ENCODE measurements around the gene GATA3. TPM values are rescaled to one million over a fixed set of nuclear protein-coding genes. Genes with fewer than 3 reads are reported as not detected.

Gene GATA3
- 1 to 10 TPM in 1 of 2 donors, under 1 TPM in 1; 0.31 to 1.9 TPM for total RNA-seq
- polyA plus RNA-seq (ENCODE audit: insufficient read depth, low read depth, low replicate concordance) = 0.50 TPM
- long read RNA-seq, donor 1, partial matches to known transcripts = 0 of 1 reads
- long read RNA-seq, donor 1, other reads (novel, unspliced or antisense) = 0 of 1 reads
- long read RNA-seq, donor 2 = 0 reads

DNA sequence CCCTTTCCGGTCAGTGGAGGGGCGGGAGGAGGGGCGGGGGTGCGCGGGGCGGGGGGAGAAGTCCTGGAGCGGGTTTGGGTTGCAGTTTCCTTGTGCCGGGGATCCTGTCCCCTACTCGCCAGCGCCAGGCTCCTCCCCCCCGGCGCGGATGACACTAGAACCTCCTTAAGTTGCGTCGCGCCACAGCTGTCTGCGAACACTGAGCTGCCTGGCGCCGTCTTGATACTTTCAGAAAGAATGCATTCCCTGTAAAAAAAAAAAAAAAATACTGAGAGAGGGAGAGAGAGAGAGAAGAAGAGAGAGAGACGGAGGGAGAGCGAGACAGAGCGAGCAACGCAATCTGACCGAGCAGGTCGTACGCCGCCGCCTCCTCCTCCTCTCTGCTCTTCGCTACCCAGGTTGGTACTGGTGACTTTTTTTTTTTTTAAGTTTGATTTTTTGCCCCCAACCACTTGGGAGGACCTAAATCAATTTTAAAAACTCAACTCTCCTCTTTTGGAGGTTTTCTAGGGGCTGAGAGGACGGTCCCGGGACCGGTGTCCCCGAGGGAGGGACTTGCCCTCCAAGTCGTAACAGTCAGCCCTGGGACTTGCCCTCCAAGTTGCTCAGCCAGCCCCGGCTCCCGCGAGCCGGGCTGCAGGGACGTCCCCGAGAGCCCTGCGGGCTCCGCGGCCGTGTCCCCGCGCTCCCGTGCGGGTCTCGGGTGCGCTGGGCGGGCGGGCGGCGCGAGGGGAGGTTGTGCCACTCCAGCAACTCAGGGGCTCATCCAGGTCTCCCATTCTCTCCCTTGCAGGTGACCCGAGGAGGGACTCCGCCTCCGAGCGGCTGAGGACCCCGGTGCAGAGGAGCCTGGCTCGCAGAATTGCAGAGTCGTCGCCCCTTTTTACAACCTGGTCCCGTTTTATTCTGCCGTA is at the start of gene GATA3:
TSS of gene GATA3 (plus strand) at position 195 of the 914 bp plus-strand sequence. CDS start 968 bp downstream, outside the sequence.
- Histone ChIP-seq H3K36me3 (ENCODE audit: low read depth, missing control alignments) (no peaks in the 10 kb centered on the region), H3K4me1 (peaks cover 25% of the 10 kb centered on the region), H3K27ac (no peak within 1 kb of the TSS), H3K9me3 (no peaks in the 10 kb centered on the region), H3K4me3 (peak within 1 kb of the TSS; percentile 29 to 51), H3K27me3 (peaks cover 2% of the 10 kb centered on the region)
- peak; percentile 56 for DNase-seq
- no peak for TF ChIP-seq POLR2A (IDR thresholded peaks at IDR 0.05)
- TF ChIP-seq, protein P1, sequence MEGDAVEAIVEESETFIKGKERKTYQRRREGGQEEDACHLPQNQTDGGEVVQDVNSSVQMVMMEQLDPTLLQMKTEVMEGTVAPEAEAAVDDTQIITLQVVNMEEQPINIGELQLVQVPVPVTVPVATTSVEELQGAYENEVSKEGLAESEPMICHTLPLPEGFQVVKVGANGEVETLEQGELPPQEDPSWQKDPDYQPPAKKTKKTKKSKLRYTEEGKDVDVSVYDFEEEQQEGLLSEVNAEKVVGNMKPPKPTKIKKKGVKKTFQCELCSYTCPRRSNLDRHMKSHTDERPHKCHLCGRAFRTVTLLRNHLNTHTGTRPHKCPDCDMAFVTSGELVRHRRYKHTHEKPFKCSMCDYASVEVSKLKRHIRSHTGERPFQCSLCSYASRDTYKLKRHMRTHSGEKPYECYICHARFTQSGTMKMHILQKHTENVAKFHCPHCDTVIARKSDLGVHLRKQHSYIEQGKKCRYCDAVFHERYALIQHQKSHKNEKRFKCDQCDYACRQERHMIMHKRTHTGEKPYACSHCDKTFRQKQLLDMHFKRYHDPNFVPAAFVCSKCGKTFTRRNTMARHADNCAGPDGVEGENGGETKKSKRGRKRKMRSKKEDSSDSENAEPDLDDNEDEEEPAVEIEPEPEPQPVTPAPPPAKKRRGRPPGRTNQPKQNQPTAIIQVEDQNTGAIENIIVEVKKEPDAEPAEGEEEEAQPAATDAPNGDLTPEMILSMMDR (IDR thresholded peaks at IDR 0.05) = no peak
- WGBS, 2 donors = 5% methylated on average over 35 to 54 of the region's 65 CpGs
- intact Hi-C loops (cut with DNase I; ENCODE audit: low total_unique reads) = no loop called here

DNA sequence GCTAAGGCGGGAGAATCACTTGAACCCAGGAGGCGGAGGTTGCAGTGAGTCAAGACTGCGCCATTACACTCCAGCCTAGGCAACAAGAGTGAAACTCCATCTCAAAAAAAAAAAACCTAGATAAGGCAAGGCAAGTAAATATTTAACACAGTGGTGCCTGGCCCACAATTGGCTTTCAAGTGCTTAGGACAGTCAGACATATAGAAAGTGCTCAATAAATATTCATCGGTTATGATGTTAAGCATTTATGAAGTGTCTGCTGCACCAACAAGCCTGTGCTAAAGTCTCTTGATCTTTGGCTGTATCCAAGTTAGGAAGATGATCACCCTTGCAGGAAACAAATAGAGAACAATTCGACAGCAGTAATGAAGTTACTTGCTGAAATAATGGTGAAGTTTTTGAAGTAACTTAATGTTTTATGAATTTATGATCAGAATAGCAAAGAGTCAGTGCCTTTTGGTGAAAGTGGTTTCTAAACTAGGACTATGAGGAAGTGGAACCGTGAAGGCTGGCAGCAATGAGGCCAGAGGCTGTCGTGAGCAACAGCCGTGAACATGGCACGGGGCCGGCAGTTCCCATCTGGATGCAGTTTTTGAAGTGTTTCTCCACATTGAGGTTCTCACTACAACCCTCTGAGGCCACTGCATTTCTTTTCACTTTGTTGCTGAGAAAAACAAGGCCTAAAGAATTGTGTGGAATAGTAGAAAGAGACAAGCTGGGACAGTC is 48.1 kb upstream of the GATA3 start:
- no peaks in the 10 kb centered on the region for H3K4me1 ChIP-seq
- H3K4me3 ChIP-seq = no peak overlapping the region
- TF ChIP-seq POLR2A (IDR thresholded peaks at IDR 0.05) = no peak
- TF ChIP-seq, protein P1 (IDR thresholded peaks at IDR 0.05) = no peak
- WGBS, 2 donors = 79 to 96% methylated on average over 10 of the region's 10 CpGs
- no peaks in the 10 kb centered on the region for H3K27me3 ChIP-seq
- intact Hi-C loops (cut with DNase I; ENCODE audit: low total_unique reads) = no loop called here
- H3K36me3 ChIP-seq (ENCODE audit: low read depth, missing control alignments) = no peaks in the 10 kb centered on the region
- H3K27ac ChIP-seq = no peak overlapping the region
- H3K9me3 ChIP-seq = no peaks in the 10 kb centered on the region
- DNase-seq = no peak

DNA sequence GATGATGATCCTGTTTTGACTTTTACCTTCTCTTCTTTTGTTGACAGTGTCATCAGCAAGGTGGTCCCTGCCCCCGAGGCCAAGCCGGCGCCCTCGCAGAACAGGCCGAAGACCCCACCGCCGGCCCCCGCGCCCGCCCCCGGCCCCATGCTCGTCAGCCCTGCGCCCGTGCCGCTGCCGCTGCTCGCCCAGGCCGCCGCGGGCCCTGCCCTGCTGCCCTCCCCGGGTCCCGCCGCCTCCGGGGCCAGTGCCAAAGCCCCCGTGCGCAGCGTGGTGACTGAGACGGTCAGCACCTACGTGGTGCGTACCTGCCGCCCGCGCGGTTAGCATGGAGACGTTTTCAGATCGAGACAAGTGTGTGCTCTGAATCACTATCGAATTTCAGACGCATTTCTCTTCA is 45.5 kb upstream of the GATA3 start:
- intact Hi-C loops (cut with DNase I; ENCODE audit: low total_unique reads) = no loop called here
- Histone ChIP-seq H3K36me3 (ENCODE audit: low read depth, missing control alignments) (no peaks in the 10 kb centered on the region), H3K27ac (no peak overlapping the region), H3K4me1 (no peaks in the 10 kb centered on the region), H3K9me3 (no peaks in the 10 kb centered on the region), H3K4me3 (no peak overlapping the region), H3K27me3 (no peaks in the 10 kb centered on the region)
- TF ChIP-seq, protein P1 (IDR thresholded peaks at IDR 0.05) = no peak
- TF ChIP-seq POLR2A (IDR thresholded peaks at IDR 0.05) = no peak
- DNase-seq = no peak
- 55 to 72% methylated on average over 33 to 38 of the region's 38 CpGs for WGBS, 2 donors

DNA sequence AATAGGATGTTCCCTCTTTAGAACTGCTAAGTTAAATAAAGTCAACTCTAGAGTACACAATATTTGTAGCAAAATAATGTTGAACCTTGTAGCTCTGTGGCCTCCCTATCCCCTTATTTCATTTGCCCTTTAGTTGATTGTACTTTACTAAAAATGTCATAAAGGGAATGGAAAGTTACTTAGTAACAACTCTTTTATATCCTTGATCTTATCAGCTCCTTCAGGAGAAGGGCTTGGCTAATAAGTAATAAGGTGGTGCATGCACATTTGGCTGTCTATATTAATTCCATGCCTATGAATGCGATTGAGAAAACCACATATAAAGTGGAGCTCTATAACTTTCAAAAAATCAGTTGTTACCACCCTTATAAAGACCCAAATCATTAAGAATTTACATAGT is 41.5 kb upstream of the GATA3 start:
- Histone ChIP-seq H3K4me3 (no peak overlapping the region), H3K36me3 (ENCODE audit: low read depth, missing control alignments) (no peaks in the 10 kb centered on the region), H3K4me1 (no peaks in the 10 kb centered on the region), H3K27ac (no peak overlapping the region), H3K9me3 (no peaks in the 10 kb centered on the region), H3K27me3 (no peaks in the 10 kb centered on the region)
- 93 to 100% methylated on average over 1 of the region's 1 CpG for WGBS, 2 donors
- intact Hi-C loops (cut with DNase I; ENCODE audit: low total_unique reads) = no loop called here
- TF ChIP-seq POLR2A (IDR thresholded peaks at IDR 0.05) = no peak
- TF ChIP-seq, protein P1 (IDR thresholded peaks at IDR 0.05) = no peak
- DNase-seq = no peak

Data from testis (tissue), 5 donors.